Neural crest cell (in vitro differentiated cells): ENCODE results near the gene DAAM2. TPM values are rescaled to one million over a fixed set of nuclear protein-coding genes. Genes with fewer than 3 reads are reported as not detected.

Source experiments
- DNase-seq: peaks from one replicate; pipeline ENCODE4 v3.0.0; 2021; ENCODE audit warnings: low read depth, mixed read lengths, low spot score
- H3K27ac Mint-ChIP-seq: one replicate; pipeline ENCODE4 v1.8.0; 2021; ENCODE audit warnings: mild to moderate bottlenecking, mixed read lengths; ENCODE audit not compliant: unreplicated experiment
- H3K27me3 Mint-ChIP-seq: 2 replicates; pipeline ENCODE4 v1.8.0; 2021; ENCODE audit warnings: low read depth, mild to moderate bottlenecking, mixed read lengths
- H3K36me3 Mint-ChIP-seq: 2 replicates; pipeline ENCODE4 v1.8.0; 2021; ENCODE audit warnings: low read depth, mild to moderate bottlenecking, mixed read lengths
- H3K4me1 Mint-ChIP-seq: 2 replicates; pipeline ENCODE4 v1.8.0; 2021; ENCODE audit warnings: mixed read lengths
- H3K4me3 Mint-ChIP-seq: one replicate; pipeline ENCODE4 v1.8.0; 2021; ENCODE audit warnings: mild to moderate bottlenecking, mixed read lengths
- H3K9me3 Mint-ChIP-seq: 2 replicates; pipeline ENCODE4 v1.8.0; 2021; ENCODE audit warnings: mixed read lengths
- CTCF ChIP-seq: fragments of 200-600 bp; sonication (generic); conservative IDR thresholded peaks from 2 replicates; pipeline ENCODE4 v1.5.0; 2021; ENCODE audit warnings: antibody characterized with exemption, mild to moderate bottlenecking
- total RNA-seq: library from RNA; stranded (reverse); gene quantifications from 2 replicates; pipeline ENCODE4 v1.2.1, GENCODE V29; 2021

Gene DAAM2
- total RNA-seq, 1 donor from 2014 or later: 17.6 TPM

- DNase-seq: no peak
- Mint-ChIP-seq H3K27ac (peak overlapping the region; percentile 32), H3K4me1 (peaks cover 17% of the 10 kb centered on the region), H3K4me3 (no peak overlapping the region), H3K9me3 (no peaks in the 10 kb centered on the region), H3K27me3 (no peaks in the 10 kb centered on the region), H3K36me3 (no peaks in the 10 kb centered on the region)
- TF ChIP-seq CTCF: no peak
Observed at GRCh38 chr6:39840781-39841180, 48.6 kb downstream of the DAAM2 start.

- no peak for TF ChIP-seq CTCF
- Mint-ChIP-seq H3K27me3 (no peaks in the 10 kb centered on the region), H3K36me3 (no peaks in the 10 kb centered on the region), H3K9me3 (no peaks in the 10 kb centered on the region), H3K27ac (no peak overlapping the region), H3K4me3 (no peak overlapping the region), H3K4me1 (peaks cover 12% of the 10 kb centered on the region)
- no peak for DNase-seq
Observed at GRCh38 chr6:39841291-39841690, 49.1 kb downstream of the DAAM2 start.

GRCh38 chr6:39841923-39842322, 49.7 kb downstream of the DAAM2 start:
- H3K4me1 Mint-ChIP-seq: peaks cover 12% of the 10 kb centered on the region
- H3K27me3 Mint-ChIP-seq: no peaks in the 10 kb centered on the region
- H3K27ac Mint-ChIP-seq: no peak overlapping the region
- no peak overlapping the region for H3K4me3 Mint-ChIP-seq
- no peaks in the 10 kb centered on the region for H3K36me3 Mint-ChIP-seq
- no peak for DNase-seq
- no peak for TF ChIP-seq CTCF
- H3K9me3 Mint-ChIP-seq: no peaks in the 10 kb centered on the region

- Mint-ChIP-seq H3K27me3 (no peaks in the 10 kb centered on the region), H3K27ac (no peak overlapping the region), H3K36me3 (no peaks in the 10 kb centered on the region), H3K9me3 (no peaks in the 10 kb centered on the region), H3K4me1 (peaks cover 22% of the 10 kb centered on the region), H3K4me3 (no peak overlapping the region)
- no peak for DNase-seq
- no peak for TF ChIP-seq CTCF
Observed at GRCh38 chr6:39843305-39844020, 51.3 kb downstream of the DAAM2 start.

- no peak overlapping the region for H3K4me3 Mint-ChIP-seq
- DNase-seq: no peak
- peaks cover 25% of the 10 kb centered on the region for H3K4me1 Mint-ChIP-seq
- no peaks in the 10 kb centered on the region for H3K27me3 Mint-ChIP-seq
- no peaks in the 10 kb centered on the region for H3K9me3 Mint-ChIP-seq
- H3K36me3 Mint-ChIP-seq: no peaks in the 10 kb centered on the region
- no peak overlapping the region for H3K27ac Mint-ChIP-seq
- no peak for TF ChIP-seq CTCF
Observed at GRCh38 chr6:39844866-39845265, 52.7 kb downstream of the DAAM2 start.
